A673 (cell line): ENCODE results near the gene SNX8.

ENCODE experiments used
- CTCF ChIP-seq: fragments of 300-800, 200-600 bp; sonication (generic); conservative IDR thresholded peaks from 2 replicates; pipeline ENCODE4 v1.5.1; 2017; ENCODE audit warnings: low read depth, mild to moderate bottlenecking, antibody characterized with exemption, low read length, moderate library complexity, mixed read lengths
- EZH2 ChIP-seq: fragments of 200-600 bp; sonication (generic); IDR thresholded peaks from 2 replicates; pipeline ENCODE4 v1.6.1; 2017; ENCODE audit warnings: borderline replicate concordance, low read depth, mild to moderate bottlenecking, mixed read lengths, antibody characterized with exemption, low read length; ENCODE audit not compliant: poor library complexity, severe bottlenecking

- TF ChIP-seq CTCF (no peak), EZH2 (no peak)
These were observed 90.9 kb downstream of the SNX8 start for GRCh38 chr7:2223321-2223720.
